GM19324 (cell line): Measurements from ENCODE around the gene EHD3.
A peak's percentile ranks its signal among the peaks of the same experiment; 100 is the strongest.

ENCODE experiments used
- ATAC-seq: cut with Tn5 transposase; IDR thresholded peaks from one replicate; pipeline ENCODE4 v1.9.1; 2021; ENCODE audit warnings: mild to moderate bottlenecking, moderate library complexity; ENCODE audit not compliant: unreplicated experiment, low FRiP score

Gene EHD3

GRCh38 chr2:31253356-31254131, 19.6 kb downstream of the EHD3 start:
- ATAC-seq = no peak

DNA sequence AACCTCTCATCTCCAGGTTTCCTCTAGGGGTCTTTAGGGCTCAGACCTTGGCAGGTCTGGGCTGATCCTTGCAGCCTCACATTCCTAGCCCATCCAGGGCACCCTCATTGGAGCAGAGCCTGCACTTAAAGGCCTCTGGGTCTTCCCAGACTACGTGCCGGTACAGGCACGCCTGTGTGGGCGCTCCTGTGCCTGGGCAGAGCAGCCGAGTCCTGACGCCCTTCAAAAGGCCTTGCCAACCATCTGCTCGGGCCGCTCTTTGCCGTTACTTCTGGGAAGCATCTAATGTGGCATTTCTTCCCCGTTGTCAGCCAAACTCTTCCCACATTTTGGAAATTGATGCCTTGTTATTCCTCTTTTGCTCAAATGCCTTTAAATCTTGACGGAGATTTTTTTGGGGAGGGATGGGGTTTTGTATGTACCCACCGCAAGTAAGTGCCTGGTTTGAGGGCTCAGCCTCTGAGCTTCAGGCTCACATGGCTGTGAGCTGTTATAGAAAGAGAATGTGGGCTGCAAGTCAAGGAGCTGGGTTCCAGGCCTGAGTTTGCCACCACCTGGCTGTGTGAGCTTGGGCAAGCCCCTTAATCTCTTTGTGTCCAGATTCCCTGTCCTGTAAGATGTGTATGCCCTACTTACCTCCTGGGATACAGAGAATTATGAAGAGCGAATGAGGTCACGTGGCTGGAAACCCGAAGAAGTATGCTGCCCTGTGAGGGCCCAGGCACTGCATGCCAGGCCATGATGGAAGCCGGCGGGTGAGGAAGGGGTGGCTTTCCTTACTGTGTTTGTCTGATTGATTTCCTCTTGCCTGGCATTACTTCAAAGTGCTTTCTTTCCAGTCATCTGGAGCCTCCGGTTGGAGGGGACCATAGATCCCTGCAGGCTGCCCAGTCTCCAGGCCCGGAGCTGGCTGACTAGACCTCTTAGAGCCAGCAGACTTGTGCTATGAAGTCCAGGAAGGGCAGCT, 20.6 kb downstream of the EHD3 start:
- no peak for ATAC-seq

DNA sequence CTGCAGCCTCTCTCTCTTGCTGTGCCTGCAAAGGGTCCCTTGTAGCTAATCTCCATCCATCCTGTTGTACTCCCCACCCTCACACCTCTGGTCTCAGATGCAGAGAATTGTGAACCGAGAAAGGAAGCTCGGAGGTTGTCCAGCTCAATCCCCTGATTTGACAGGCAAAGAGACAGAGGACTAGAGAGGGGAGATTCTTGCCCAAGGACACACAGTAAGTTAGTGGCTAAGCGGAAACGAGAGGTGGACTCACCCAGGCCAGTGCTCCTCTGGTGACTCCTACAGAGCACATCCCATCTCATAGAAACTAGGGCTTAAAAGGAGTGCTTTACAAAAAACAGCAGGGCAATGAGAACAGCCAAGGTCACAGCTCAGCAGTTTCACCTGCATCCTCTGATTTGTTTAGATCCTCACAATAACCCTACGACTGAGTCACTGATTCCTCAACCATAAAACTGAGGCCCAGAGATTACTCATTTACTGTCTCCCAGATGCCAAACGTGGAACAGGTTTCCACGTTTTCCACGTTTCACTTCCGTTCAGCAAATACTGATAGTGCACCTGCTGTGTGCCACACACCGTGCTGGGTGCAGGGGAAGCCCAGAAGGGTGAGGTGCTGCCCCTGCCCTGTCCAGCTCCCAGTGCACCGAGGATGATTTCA, 22.1 kb downstream of the EHD3 start:
- ATAC-seq = peak; percentile 44

GRCh38 chr2:31256611-31257382, 22.8 kb downstream of the EHD3 start:
- ATAC-seq = peak; percentile 4

DNA sequence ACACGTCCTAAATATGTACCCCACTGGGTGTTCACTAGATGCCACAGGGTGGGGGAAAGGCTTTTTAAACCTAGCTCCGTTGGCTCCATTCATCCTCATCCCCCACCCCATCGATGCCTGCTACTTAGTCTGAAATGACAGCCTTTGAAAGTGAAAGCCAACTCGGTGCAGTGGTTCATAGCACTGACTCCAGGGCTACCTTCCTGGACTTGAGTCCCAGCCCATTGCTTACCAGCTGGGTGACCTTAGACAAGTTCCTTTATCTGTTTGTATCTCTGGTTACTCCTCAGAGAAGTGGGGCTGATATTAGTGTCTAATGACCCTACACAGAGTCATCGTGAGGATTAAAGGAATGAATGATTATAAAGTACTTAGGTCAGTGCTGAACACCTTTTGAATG, 24.4 kb downstream of the EHD3 start:
- ATAC-seq = no peak

- no peak for ATAC-seq
These were observed 25.1 kb downstream of the EHD3 start for GRCh38 chr2:31259075-31259474.

GRCh38 chr2:31260870-31261269, 26.9 kb downstream of the EHD3 start:
- ATAC-seq = no peak

GRCh38 chr2:31263636-31264190, 29.8 kb downstream of the EHD3 start:
- no peak for ATAC-seq

GRCh38 chr2:31265234-31265633, 31.3 kb downstream of the EHD3 start:
- ATAC-seq = no peak

DNA sequence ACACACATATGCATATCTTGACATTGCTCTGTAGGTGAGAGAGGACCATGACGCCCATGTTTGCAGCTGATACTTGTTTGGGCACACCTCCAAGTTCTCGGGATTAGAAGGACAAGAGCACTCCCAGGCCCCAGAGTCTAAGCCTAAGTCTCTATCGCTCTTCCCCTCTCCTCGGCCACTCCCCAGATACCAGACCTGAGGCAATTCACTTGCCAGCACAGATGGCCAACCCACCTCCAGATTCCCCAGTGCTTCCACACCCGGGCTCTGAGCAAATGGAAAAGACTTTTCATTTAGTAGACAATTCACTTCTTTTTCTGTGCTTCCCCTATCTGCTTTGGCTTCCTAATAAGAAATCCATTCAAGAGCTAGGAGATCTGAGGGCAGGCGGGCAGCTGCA, 32.9 kb downstream of the EHD3 start:
- no peak for ATAC-seq

GRCh38 chr2:31267437-31268120, 33.6 kb downstream of the EHD3 start:
- no peak for ATAC-seq

DNA sequence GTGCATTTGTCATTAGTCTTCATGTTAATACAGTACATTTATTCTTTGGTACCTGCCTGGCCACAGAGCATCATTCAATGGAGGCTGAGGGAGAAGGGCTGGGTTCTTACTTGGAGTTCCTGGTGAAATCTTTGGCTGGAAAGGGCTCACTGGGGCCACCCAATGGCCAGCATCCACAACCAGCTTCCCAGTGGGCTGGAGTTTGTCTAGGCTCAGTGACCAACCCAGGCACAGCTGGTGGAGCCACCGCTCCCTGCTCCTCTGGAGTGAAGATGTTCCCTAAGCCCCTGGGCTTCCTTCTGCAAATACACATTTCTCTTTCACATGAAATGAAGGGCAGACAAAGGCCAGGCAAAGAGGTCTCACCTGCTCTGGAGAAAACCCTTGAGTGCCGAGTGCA, 34.4 kb downstream of the EHD3 start:
- ATAC-seq = no peak

GRCh38 chr2:31269087-31269486, 35.1 kb downstream of the EHD3 start:
- ATAC-seq = no peak

GRCh38 chr2:31270131-31270530, 36.2 kb downstream of the EHD3 start:
- no peak for ATAC-seq

GRCh38 chr2:31270822-31271231, 36.9 kb downstream of the EHD3 start:
- no peak for ATAC-seq

DNA sequence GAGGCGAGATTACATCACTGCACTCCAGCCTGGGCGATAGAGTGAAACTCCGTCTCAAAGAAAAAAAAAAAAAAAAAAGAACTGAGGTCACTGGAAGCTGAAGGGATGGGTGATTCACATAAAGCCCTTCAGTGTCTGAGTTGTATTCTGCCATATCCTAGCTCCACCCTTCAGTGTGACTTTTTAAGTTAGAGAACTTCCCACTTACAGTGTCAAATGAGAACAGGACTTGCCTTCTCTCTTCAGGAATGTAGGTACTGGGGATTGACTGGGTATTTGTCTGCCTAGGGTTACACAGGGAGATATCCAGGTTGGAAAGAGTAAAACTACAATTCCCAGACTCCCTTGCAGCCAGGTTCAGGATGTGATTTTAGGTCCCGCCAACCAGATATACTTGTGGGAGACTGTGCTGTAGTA, 37.9 kb downstream of the EHD3 start:
- ATAC-seq = no peak

DNA sequence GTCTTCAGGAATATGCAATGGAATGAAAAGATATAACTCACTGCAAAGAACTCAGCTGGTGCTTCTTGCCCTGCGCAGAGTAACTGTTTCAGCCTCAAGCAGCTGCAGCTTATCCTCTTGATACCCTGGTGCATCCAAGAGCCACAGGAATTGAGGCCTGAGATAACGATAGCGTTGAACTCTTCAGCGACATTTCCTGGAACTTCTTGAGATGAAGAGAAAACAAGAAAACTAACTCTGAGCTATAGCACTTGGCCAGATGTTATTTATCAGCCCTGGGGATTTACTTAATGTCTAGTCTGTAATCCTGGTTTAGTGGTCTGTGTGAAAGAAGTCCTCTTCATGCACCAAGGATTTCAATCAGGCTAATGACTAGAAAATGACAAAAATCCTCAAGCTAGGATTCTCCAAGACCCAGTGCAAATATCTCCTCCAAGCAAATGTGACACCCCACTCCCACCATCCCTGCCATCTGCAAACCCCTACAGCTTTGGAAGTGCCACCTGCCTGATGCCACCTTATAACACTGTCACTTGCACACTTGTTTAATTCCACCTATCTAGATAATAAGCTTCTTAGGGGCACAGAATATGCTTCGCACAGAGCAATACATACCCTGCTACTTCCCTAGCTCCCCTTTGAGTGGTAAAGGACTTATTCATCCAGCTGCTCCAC, 40.6 kb downstream of the EHD3 start:
- no peak for ATAC-seq

- no peak for ATAC-seq
These were observed 42.0 kb downstream of the EHD3 start for GRCh38 chr2:31275976-31276375.

DNA sequence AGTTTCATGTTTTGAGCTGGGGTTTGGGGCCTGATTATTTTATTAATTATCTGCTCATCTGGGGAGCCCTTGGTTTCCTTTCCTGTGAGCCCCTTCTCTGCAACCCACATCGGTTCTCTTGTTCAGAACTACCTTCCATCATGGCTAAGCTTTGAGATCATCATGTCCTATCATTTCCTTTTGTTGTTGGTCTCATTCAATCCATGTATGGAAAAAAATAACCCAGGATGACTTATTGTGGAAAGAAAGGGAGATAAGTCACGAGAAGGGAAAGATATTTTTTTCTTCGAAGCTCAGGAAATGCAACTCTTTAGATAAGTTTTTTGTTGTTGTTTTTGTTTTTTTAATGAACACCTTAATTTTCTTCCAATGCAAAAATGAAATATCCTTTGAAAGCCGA, 43.7 kb downstream of the EHD3 start:
- ATAC-seq = no peak
